Body of pancreas (tissue), 4 donors: ENCODE results near the gene UBE2V1. TPM values are rescaled to one million over a fixed set of nuclear protein-coding genes. Genes with fewer than 3 reads are reported as not detected.
"Not testable (repeated sequence)": the region's sequence is repeated elsewhere in the genome, so short reads cannot be mapped to it uniquely, and the experiment has no call there.

Source experiments
- ATAC-seq: fragments of 150-250 bp; one replicate; pipeline ENCODE4 v1.9.1; 2016
- DNase-seq, 4 donors: peaks; one replicate each; pipeline ENCODE4 v3.0.0-alpha.2; 2019
- H3K27ac ChIP-seq, 4 donors: fragments of 200-600 bp; sonication (generic); 1 replicate in 3 of 4; 2 replicates in 1 of 4; pipeline versions ENCODE4 v1.5.1 to v1.6.1; 2016 to 2019; ENCODE audit warnings: mild to moderate bottlenecking in 1 of 4, mixed read lengths in 1 of 4, moderate library complexity in 1 of 4
- H3K27me3 ChIP-seq, 2 donors: fragments of 200-600 bp; sonication (generic); one replicate each; pipeline ENCODE4 v1.6.0; 2016; ENCODE audit warnings: mild to moderate bottlenecking in 1 of 2
- H3K36me3 ChIP-seq, 2 donors: fragments of 200-600 bp; sonication (generic); replicated peaks in 1 of 2; 2 replicates each; pipeline ENCODE4 v1.5.1; 2016; ENCODE audit warnings: low read depth in 2 of 2; ENCODE audit not compliant: insufficient read depth in 1 of 2
- H3K4me1 ChIP-seq: fragments of 200-600 bp; sonication (generic); one replicate; pipeline ENCODE4 v1.6.0; 2016
- H3K4me3 ChIP-seq, 2 donors: fragments of 200-600 bp; sonication (generic); 1 replicate in 1 of 2; 2 replicates in 1 of 2; pipeline ENCODE4 v1.5.1; 2016 to 2019
- H3K9me3 ChIP-seq, 3 donors: fragments of 200-600 bp; sonication (generic); 1 replicate in 2 of 3; 2 replicates in 1 of 3; pipeline ENCODE4 v1.5.1; 2016
- POLR2A ChIP-seq, 3 donors: fragments of 450-650 bp; IDR thresholded peaks; one replicate each; pipeline ENCODE4 v1.6.1; 2016; ENCODE audit warnings: antibody characterized with exemption in 3 of 3, mild to moderate bottlenecking in 2 of 3
- WGBS, 2 donors: methylation state at CpG; one replicate each; pipeline ENCODE4 v1.1.5; 2017; 5-methylcytosine and 5-hydroxymethylcytosine counted together
- intact Hi-C: fragments of 100-400 bp; cut with DNase I; formaldehyde crosslinking; loops from one replicate; pipeline ENCODE4 v1.15.1; 2023
- total RNA-seq, 2 donors: library from RNA; depleted of rRNA; stranded (reverse); fragments of >200 nt; gene quantifications; one replicate each; pipeline ENCODE4 v1.1.0, GENCODE V29; 2016
- TF ChIP-seq, protein P1 (sequence below), 7 experiments: fragments of 450-650 bp in 4 of 7; fragments of 200-600 bp in 3 of 7; sonication (generic) in 3 of 7; IDR thresholded peaks; one replicate each; pipeline ENCODE4 v1.5.1; 2016 to 2019; ENCODE audit warnings: antibody characterized with exemption in 7 of 7

The UBE2V1 gene
- total RNA-seq, 2 donors from 2014 or later, result 42.0 to 43.8 TPM

DNA sequence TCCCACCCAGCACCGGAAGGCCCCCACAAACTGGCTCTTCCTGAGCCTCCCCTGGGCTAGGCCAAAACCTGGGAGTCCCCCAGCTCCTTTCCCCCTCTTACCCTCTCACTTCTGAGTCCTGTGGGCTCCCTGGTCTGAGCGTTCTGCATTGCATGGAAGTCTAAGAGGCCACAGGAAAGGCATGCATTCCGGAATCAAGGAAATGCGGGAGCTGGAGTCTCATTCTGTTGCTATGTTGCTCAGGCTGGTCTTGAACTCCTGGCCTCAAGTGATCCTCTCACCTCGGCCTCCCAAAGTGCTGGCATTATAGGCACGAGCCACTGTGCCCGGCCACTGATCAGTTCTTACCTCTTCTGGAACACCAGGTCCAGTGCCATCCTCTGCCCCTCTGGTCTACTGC, 45.9 kb downstream of the UBE2V1 start:
- intact Hi-C loops, result loop anchor here (5.0 kb wide), 1 partner anchor 85 kb away; the partner anchor contains the start of gene SNAI1
- Histone ChIP-seq H3K4me3 (no peak overlapping the region), H3K9me3 (no peaks in the 10 kb centered on the region), H3K36me3 (no peaks in the 10 kb centered on the region), H3K27me3 (no peaks in the 10 kb centered on the region), H3K4me1 (peaks cover 7% of the 10 kb centered on the region), H3K27ac (no peak overlapping the region)
- DNase-seq (no peak), ATAC-seq (no peak)
- no peak for TF ChIP-seq POLR2A (IDR thresholded peaks at IDR 0.05)
- TF ChIP-seq, protein P1, sequence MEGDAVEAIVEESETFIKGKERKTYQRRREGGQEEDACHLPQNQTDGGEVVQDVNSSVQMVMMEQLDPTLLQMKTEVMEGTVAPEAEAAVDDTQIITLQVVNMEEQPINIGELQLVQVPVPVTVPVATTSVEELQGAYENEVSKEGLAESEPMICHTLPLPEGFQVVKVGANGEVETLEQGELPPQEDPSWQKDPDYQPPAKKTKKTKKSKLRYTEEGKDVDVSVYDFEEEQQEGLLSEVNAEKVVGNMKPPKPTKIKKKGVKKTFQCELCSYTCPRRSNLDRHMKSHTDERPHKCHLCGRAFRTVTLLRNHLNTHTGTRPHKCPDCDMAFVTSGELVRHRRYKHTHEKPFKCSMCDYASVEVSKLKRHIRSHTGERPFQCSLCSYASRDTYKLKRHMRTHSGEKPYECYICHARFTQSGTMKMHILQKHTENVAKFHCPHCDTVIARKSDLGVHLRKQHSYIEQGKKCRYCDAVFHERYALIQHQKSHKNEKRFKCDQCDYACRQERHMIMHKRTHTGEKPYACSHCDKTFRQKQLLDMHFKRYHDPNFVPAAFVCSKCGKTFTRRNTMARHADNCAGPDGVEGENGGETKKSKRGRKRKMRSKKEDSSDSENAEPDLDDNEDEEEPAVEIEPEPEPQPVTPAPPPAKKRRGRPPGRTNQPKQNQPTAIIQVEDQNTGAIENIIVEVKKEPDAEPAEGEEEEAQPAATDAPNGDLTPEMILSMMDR (IDR thresholded peaks at IDR 0.05), result no peak
- WGBS, 2 donors, result 75 to 84% methylated on average over 4 to 7 of the region's 7 CpGs

DNA sequence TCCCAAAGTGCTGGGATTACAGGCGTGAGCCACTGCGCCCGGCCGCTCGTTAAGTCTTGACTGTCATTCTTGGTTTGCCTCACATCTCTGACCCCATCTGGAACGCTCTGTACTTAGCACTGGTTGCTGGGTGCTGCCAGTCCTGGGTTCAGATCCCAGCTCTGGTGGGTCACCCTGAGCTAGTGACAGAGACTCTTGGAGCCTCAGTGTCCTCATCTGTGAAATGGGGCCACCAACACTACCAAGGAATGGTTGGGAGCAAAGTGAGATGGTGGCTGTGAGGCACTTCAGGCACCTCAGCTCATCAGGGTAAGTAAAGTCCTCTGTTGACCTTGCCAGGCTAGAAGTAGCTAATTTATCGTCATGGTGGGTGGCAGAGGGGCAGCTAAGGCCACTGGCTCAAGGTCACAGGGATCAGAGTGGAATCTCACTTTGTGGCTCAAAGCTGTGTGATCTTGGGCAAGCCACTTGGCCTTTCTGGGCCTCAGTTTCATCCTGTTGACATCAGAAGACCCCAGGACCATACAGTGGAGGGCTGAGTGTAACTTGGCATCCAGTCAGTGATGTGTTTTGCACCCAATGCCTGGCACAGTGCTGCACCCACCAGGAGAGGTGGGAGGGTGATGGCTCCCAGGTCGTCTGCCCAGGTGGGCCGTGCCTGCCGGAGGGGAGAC, 46.7 kb downstream of the UBE2V1 start:
- ATAC-seq (no peak), DNase-seq (no peak)
- H3K27ac ChIP-seq, result no peak overlapping the region
- no peaks in the 10 kb centered on the region for H3K9me3 ChIP-seq
- no peaks in the 10 kb centered on the region for H3K27me3 ChIP-seq
- H3K36me3 ChIP-seq, result no peaks in the 10 kb centered on the region
- 86% methylated on average over 4 to 10 of the region's 10 CpGs for WGBS, 2 donors
- intact Hi-C loops, result loop anchor here (5.0 kb wide), 1 partner anchor 84 kb away; the partner anchor contains the start of gene SNAI1
- H3K4me3 ChIP-seq, result no peak overlapping the region
- no peak for TF ChIP-seq POLR2A (IDR thresholded peaks at IDR 0.05)
- TF ChIP-seq, protein P1 (IDR thresholded peaks at IDR 0.05), result no peak
- H3K4me1 ChIP-seq, result peaks cover 4% of the 10 kb centered on the region

DNA sequence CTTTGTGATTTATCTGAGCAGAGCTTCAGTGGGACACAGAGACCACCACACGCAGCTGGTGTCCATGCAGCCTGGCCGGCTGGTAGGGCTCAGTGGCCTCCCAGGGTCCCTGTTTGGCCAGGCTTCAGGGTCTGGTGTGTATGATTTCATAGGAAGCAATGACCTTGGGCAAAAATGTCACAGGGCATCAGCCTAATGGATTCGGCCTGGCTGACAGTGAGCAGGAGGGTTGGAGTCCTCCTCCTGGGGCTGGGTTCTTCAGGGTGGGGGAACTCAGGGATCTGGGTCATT, 47.7 kb downstream of the UBE2V1 start:
- ATAC-seq (no peak), DNase-seq (no peak)
- no peak for TF ChIP-seq POLR2A (IDR thresholded peaks at IDR 0.05)
- TF ChIP-seq, protein P1 (IDR thresholded peaks at IDR 0.05), result no peak
- Histone ChIP-seq H3K36me3 (no peaks in the 10 kb centered on the region), H3K4me3 (no peak overlapping the region), H3K27me3 (no peaks in the 10 kb centered on the region), H3K4me1 (no peaks in the 10 kb centered on the region), H3K9me3 (no peaks in the 10 kb centered on the region), H3K27ac (no peak overlapping the region)
- WGBS, 2 donors, result 58% methylated on average over 3 of the region's 3 CpGs; no CpG with 5 or more reads in 1 of the 2 donors
- intact Hi-C loops, result loop anchor here (5.0 kb wide), 1 partner anchor 83 kb away; the partner anchor contains the start of gene SNAI1

DNA sequence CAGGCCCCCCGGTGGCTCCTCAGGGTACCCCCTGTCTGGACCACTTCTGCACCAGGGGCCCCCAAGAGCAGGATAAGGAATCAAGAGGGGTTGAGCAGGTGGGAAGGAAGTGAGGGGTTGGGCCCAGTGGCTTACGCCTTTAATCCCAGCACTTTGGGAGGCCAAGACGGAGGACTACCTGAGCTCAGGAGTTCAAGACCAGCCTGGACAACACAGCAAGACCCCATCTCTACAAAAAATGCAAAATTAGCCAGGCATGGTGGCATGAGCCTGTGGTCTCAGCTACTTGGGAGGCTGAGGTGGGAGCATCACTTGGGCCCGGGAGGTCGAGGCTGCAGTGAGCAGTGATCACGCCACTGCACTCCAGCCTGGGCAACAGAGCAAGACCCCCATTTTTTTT, 49.2 kb downstream of the UBE2V1 start:
- intact Hi-C loops, ATAC-seq: not testable (repeated sequence)

DNA sequence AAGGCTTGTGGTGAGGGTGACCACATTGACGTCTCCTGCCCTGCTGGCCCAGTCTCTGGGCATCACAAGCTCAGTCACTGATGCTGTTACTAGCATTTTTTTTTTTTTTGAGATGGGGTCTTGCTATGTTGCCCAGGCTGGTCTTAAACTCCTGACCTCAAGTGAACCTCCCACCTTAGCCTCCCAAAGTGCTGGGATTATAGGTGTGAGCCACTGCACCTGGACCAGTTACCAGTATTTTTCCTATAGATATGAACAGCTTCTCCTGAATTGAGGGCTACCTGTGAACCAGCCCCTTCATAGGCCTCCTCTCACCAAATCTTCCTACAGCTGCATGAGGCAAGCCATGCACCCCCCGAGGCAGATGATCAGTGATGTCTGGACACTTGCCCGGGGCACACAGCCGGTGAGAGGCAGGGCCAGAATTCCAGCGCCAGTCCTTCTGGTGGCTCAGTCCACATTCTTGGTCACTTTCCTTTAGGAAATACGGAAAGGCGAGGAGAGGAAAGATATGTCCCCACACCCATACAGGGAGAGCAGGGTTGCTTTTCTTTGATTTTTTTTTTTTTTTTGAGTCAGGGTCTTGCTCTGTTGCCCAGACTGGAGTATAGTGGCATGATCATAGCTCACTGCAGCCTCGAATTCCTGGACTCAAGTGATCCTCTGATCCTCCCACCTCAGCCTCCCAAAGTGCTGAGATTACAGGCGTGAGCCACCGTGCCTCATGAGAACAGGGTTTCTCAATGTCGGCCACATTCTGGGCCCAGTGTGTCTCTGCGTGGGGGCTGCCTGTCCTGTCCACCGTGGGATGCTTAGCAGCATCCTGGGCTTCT, 50.7 kb downstream of the UBE2V1 start:
- Histone ChIP-seq H3K27ac (no peak overlapping the region), H3K4me1 (no peaks in the 10 kb centered on the region), H3K4me3 (no peak overlapping the region), H3K27me3 (no peaks in the 10 kb centered on the region), H3K9me3 (no peaks in the 10 kb centered on the region), H3K36me3 (no peaks in the 10 kb centered on the region)
- intact Hi-C loops, result no loop called here
- TF ChIP-seq POLR2A (IDR thresholded peaks at IDR 0.05), result no peak
- TF ChIP-seq, protein P1 (IDR thresholded peaks at IDR 0.05), result no peak
- DNase-seq (no peak), ATAC-seq (no peak)
- WGBS, 2 donors, result 74 to 87% methylated on average over 9 to 12 of the region's 13 CpGs

More for the DNA sequence above, 49.2 kb downstream of the UBE2V1 start:
- H3K4me3 ChIP-seq, H3K36me3 ChIP-seq, H3K9me3 ChIP-seq, H3K4me1 ChIP-seq, H3K27me3 ChIP-seq, H3K27ac ChIP-seq, DNase-seq: not testable (repeated sequence)
- 89% methylated on average over 6 of the region's 6 CpGs; no CpG with 5 or more reads in 1 of the 2 donors for WGBS, 2 donors
